Measurements from ENCODE around the gene CCL26.
"Not testable (repeated sequence)": the region's sequence is repeated elsewhere in the genome, so short reads cannot be mapped to it uniquely, and the experiment has no call there.

CCL26 gene

GRCh38 chr7:75722373-75722772, 49.6 kb downstream of the CCL26 start (continued):
- TF ChIP-seq TSHZ2 (CRISPR knock-in tag; IDR thresholded peaks at IDR 0.05): no peak

- ATAC-seq: not testable (repeated sequence)
Observed at GRCh38 chr7:75721922-75722321, 50.1 kb downstream of the CCL26 start.

GRCh38 chr7:75721426-75721825, 50.6 kb downstream of the CCL26 start:
- TF ChIP-seq TOX (CRISPR knock-in tag; IDR thresholded peaks at IDR 0.05; ENCODE audit: borderline replicate concordance): no peak
- TF ChIP-seq POU6F1 (CRISPR knock-in tag; IDR thresholded peaks at IDR 0.05; ENCODE audit: borderline replicate concordance, low read depth): no peak
- TF ChIP-seq TCF4 (CRISPR knock-in tag; IDR thresholded peaks at IDR 0.05; ENCODE audit: borderline replicate concordance): no peak
- no peak for TF ChIP-seq CSDC2 (CRISPR knock-in tag; IDR thresholded peaks at IDR 0.05)
- no peak for TF ChIP-seq ZNF8 (CRISPR knock-in tag; IDR thresholded peaks at IDR 0.05)
- no peak for TF ChIP-seq OSR1 (CRISPR knock-in tag; IDR thresholded peaks at IDR 0.05)
- TF ChIP-seq CREB5 (CRISPR knock-in tag; IDR thresholded peaks at IDR 0.05; ENCODE audit: low read depth): no peak
- ATAC-seq: no peak

GRCh38 chr7:75719626-75720025, 52.4 kb downstream of the CCL26 start:
- no peak for TF ChIP-seq ZNF70 (CRISPR knock-in tag; IDR thresholded peaks at IDR 0.05)
- TF ChIP-seq POU6F1 (CRISPR knock-in tag; IDR thresholded peaks at IDR 0.05; ENCODE audit: borderline replicate concordance, low read depth): no peak
- TF ChIP-seq BACH2 (CRISPR knock-in tag; IDR thresholded peaks at IDR 0.05; ENCODE audit: borderline replicate concordance): no peak
- TF ChIP-seq TCF4 (CRISPR knock-in tag; IDR thresholded peaks at IDR 0.05; ENCODE audit: borderline replicate concordance): no peak
- TF ChIP-seq CSRNP3 (CRISPR knock-in tag; IDR thresholded peaks at IDR 0.05): no peak
- no peak for TF ChIP-seq ISL1 (CRISPR knock-in tag; IDR thresholded peaks at IDR 0.05)
- TF ChIP-seq TOX (CRISPR knock-in tag; IDR thresholded peaks at IDR 0.05; ENCODE audit: borderline replicate concordance): no peak
- no peak for TF ChIP-seq ESRRG (CRISPR knock-in tag; IDR thresholded peaks at IDR 0.05)
- no peak for TF ChIP-seq GLIS3 (CRISPR knock-in tag; IDR thresholded peaks at IDR 0.05)
- no peak for TF ChIP-seq PPARA (CRISPR knock-in tag; IDR thresholded peaks at IDR 0.05; ENCODE audit: borderline replicate concordance)
- no peak for TF ChIP-seq TSHZ2 (CRISPR knock-in tag; IDR thresholded peaks at IDR 0.05)
- no peak for TF ChIP-seq ZFP30 (CRISPR knock-in tag; IDR thresholded peaks at IDR 0.05)
- no peak for TF ChIP-seq ZNF565 (CRISPR knock-in tag; conservative IDR thresholded peaks at IDR 0.05; ENCODE audit: low read depth)
- ATAC-seq: no peak

Measured in SK-N-SH treated with all-trans-retinoic acid at 6 μM for 48 hours (cell line).